GM21528 (cell line): ENCODE results near the gene SYNE3.

Experiments
- ATAC-seq: cut with Tn5 transposase; IDR thresholded peaks from one replicate; pipeline ENCODE4 v1.9.1; 2021; ENCODE audit warnings: mild to moderate bottlenecking, moderate library complexity; ENCODE audit not compliant: unreplicated experiment, low FRiP score

The SYNE3 gene

GRCh38 chr14:95541346-95541745 is 24.9 kb upstream of the SYNE3 start:
- no peak for ATAC-seq

- no peak for ATAC-seq
Observed at GRCh38 chr14:95540236-95540855, 23.9 kb upstream of the SYNE3 start.

- no peak for ATAC-seq
Observed at GRCh38 chr14:95538801-95539509, 22.5 kb upstream of the SYNE3 start.

GRCh38 chr14:95537298-95538089 is 21.0 kb upstream of the SYNE3 start:
- ATAC-seq, result no peak

GRCh38 chr14:95536671-95537070 is 20.2 kb upstream of the SYNE3 start:
- no peak for ATAC-seq

- no peak for ATAC-seq
Observed at GRCh38 chr14:95536036-95536593, 19.7 kb upstream of the SYNE3 start.

GRCh38 chr14:95535226-95536021 is 19.0 kb upstream of the SYNE3 start:
- ATAC-seq, result peak; percentile 2

- peak; percentile 94 for ATAC-seq
Observed at GRCh38 chr14:95534299-95535225, 18.1 kb upstream of the SYNE3 start, which contains the start of gene GLRX5. Gene GLRX5, plus strand, starts transcription at chr14:95535050. Its CDS starts 40 bp downstream, at chr14:95535090.

GRCh38 chr14:95533822-95534221 is 17.4 kb upstream of the SYNE3 start:
- no peak for ATAC-seq

- no peak for ATAC-seq
Observed at GRCh38 chr14:95533391-95533821, 17.0 kb upstream of the SYNE3 start.

- no peak for ATAC-seq
Observed at GRCh38 chr14:95531969-95532368, 15.5 kb upstream of the SYNE3 start.

GRCh38 chr14:95531473-95531872 is 15.0 kb upstream of the SYNE3 start:
- ATAC-seq, result no peak

- ATAC-seq, result no peak
Observed at GRCh38 chr14:95530473-95531276, 14.2 kb upstream of the SYNE3 start.

GRCh38 chr14:95529216-95529615 is 12.8 kb upstream of the SYNE3 start:
- ATAC-seq, result no peak

- ATAC-seq, result no peak
Observed at GRCh38 chr14:95527387-95528002, 11.0 kb upstream of the SYNE3 start.

GRCh38 chr14:95526483-95527386 is 10.3 kb upstream of the SYNE3 start:
- no peak for ATAC-seq

GRCh38 chr14:95525999-95526398 is 9.5 kb upstream of the SYNE3 start:
- no peak for ATAC-seq
